Measurements from ENCODE around the gene BICD1. TPM values are rescaled to one million over a fixed set of nuclear protein-coding genes. Genes with fewer than 3 reads are reported as not detected.

BICD1 gene
- polyA plus RNA-seq, 1 of the 3 experiments (the other 2 are of a cell fraction), result 12.1 TPM

GRCh38 chr12:32305163-32305562, 198.5 kb downstream of the BICD1 start:
- no peak overlapping the region for H2AFZ ChIP-seq (ENCODE audit: low read depth)
- peaks cover 11% of the 10 kb centered on the region; the same call in 1 of the 2 replicates for H3K79me2 ChIP-seq (ENCODE audit: insufficient read depth)
- peaks cover 4% of the 10 kb centered on the region in 2 experiments; a peak in 3 of 4 replicates for H3K4me1 ChIP-seq (ENCODE audit: control insufficient read depth in 1 of 2, insufficient read depth in 2 of 2, low read depth in 1 of 2, low read length in 1 of 2)
- H3K9ac ChIP-seq, result no peak overlapping the region
- H3K9me2 ChIP-seq, result no peaks in the 10 kb centered on the region
- ChIA-PET CTCF (interaction anchor here (0.8 to 3.1 kb wide), 6 partner anchors 15 to 630 kb away, joined by 3 to 15 read pairs (median 3); no protein-coding TSS in a partner anchor), POLR2A (no interaction called here)
- 11% methylated on average over 1 of the region's 1 CpG for WGBS (ENCODE audit: low lambda C conversion rate)
- H3K4me2 ChIP-seq, result no peak overlapping the region
- no peak overlapping the region for H3K4me3 ChIP-seq (ENCODE audit: low read depth in 2 of 2, low read length in 1 of 2)
- peaks cover 4% of the 10 kb centered on the region for H3F3A ChIP-seq (replicated peaks; ENCODE audit: insufficient read depth)
- DNase-seq, result peak; percentile 36
- H3K9me3 ChIP-seq, result no peaks in the 10 kb centered on the region
- H3K36me3 ChIP-seq (replicated peaks in 1 of 2; ENCODE audit: control insufficient read depth in 1 of 2, insufficient read depth in 2 of 2, low read length in 1 of 2), result peaks cover 3 to 14% of the 10 kb centered on the region in 2 experiments
- TF ChIP-seq RCOR1 (IDR thresholded peaks at IDR 0.05; ENCODE audit: low read length), result no peak
- TF ChIP-seq RAD21 (IDR thresholded peaks at IDR 0.05; ENCODE audit: low read length), result peak; percentile 78
- TF ChIP-seq SIN3A (IDR thresholded peaks at IDR 0.05; ENCODE audit: borderline replicate concordance, low read depth, low read length), result no peak
- peak; percentile 37 for TF ChIP-seq SMC3 (IDR thresholded peaks at IDR 0.05; ENCODE audit: low read depth, low read length)
- peak; percentile 72 for TF ChIP-seq CTCF (IDR thresholded peaks at IDR 0.05)
- TF ChIP-seq FOXM1 (IDR thresholded peaks at IDR 0.05; ENCODE audit: low read depth), result no peak
- no peak for TF ChIP-seq RFX5 (IDR thresholded peaks at IDR 0.05; ENCODE audit: low read length)
- no peak for TF ChIP-seq GABPA (IDR thresholded peaks at IDR 0.05; ENCODE audit: low read depth)
- TF ChIP-seq MEF2A (IDR thresholded peaks at IDR 0.05; ENCODE audit: borderline replicate concordance, low read depth), result no peak
- TF ChIP-seq ELF1 (IDR thresholded peaks at IDR 0.05), result no peak
- no peak for TF ChIP-seq USF1 (IDR thresholded peaks at IDR 0.05; ENCODE audit: borderline replicate concordance, low read depth)
- no peak for TF ChIP-seq JUND (IDR thresholded peaks at IDR 0.05)
- no peak overlapping the region for H3K27ac ChIP-seq (ENCODE audit: low read depth in 2 of 2, low read length in 1 of 2)
- no peaks in the 10 kb centered on the region for H3K27me3 ChIP-seq (ENCODE audit: insufficient read depth)
- no peaks in the 10 kb centered on the region for H4K20me1 ChIP-seq (ENCODE audit: insufficient read depth)

GRCh38 chr12:32307326-32307725, 200.7 kb downstream of the BICD1 start:
- ChIA-PET CTCF (interaction anchor here (0.9 to 3.1 kb wide), 7 partner anchors 16 to 645 kb away, joined by 3 to 10 read pairs (median 4); no protein-coding TSS in a partner anchor), POLR2A (no interaction called here)
- peaks cover 1% of the 10 kb centered on the region for H3F3A ChIP-seq (replicated peaks; ENCODE audit: insufficient read depth)
- H3K9me3 ChIP-seq, result no peaks in the 10 kb centered on the region
- H3K27ac ChIP-seq (ENCODE audit: low read depth in 2 of 2, low read length in 1 of 2), result no peak overlapping the region
- no peak overlapping the region for H3K4me2 ChIP-seq
- peaks cover 3 to 14% of the 10 kb centered on the region in 2 experiments for H3K36me3 ChIP-seq (replicated peaks in 1 of 2; ENCODE audit: control insufficient read depth in 1 of 2, insufficient read depth in 2 of 2, low read length in 1 of 2)
- no peaks in the 10 kb centered on the region for H4K20me1 ChIP-seq (ENCODE audit: insufficient read depth)
- 59% methylated on average over 3 of the region's 3 CpGs for WGBS (ENCODE audit: low lambda C conversion rate)
- peaks cover 11% of the 10 kb centered on the region; the same call in 1 of the 2 replicates for H3K79me2 ChIP-seq (ENCODE audit: insufficient read depth)
- peaks cover 4 to 8% of the 10 kb centered on the region in 2 experiments; a peak in 3 of 4 replicates for H3K4me1 ChIP-seq (ENCODE audit: control insufficient read depth in 1 of 2, insufficient read depth in 2 of 2, low read depth in 1 of 2, low read length in 1 of 2)
- H2AFZ ChIP-seq (ENCODE audit: low read depth), result no peak overlapping the region
- no peak overlapping the region for H3K4me3 ChIP-seq (ENCODE audit: low read depth in 2 of 2, low read length in 1 of 2)
- H3K27me3 ChIP-seq (ENCODE audit: insufficient read depth), result no peaks in the 10 kb centered on the region
- TF ChIP-seq SMC3 (IDR thresholded peaks at IDR 0.05; ENCODE audit: low read depth, low read length), result no peak
- TF ChIP-seq TCF12 (IDR thresholded peaks at IDR 0.05), result no peak
- TF ChIP-seq RFX5 (IDR thresholded peaks at IDR 0.05; ENCODE audit: low read length), result no peak
- peak; percentile 77 for TF ChIP-seq GATA2 (CRISPR knock-in tag; IDR thresholded peaks at IDR 0.05)
- no peak for TF ChIP-seq ELF1 (IDR thresholded peaks at IDR 0.05)
- TF ChIP-seq YY1 (IDR thresholded peaks at IDR 0.05; ENCODE audit: low read depth), result no peak
- TF ChIP-seq MEF2A (IDR thresholded peaks at IDR 0.05; ENCODE audit: borderline replicate concordance, low read depth), result no peak
- peak in 1 of 2 experiments; percentile 49; a peak in 1 of 4 replicates for TF ChIP-seq EP300 (IDR thresholded peaks at IDR 0.05; ENCODE audit: borderline replicate concordance in 1 of 2, low read depth in 1 of 2, low read length in 1 of 2)
- no peak for TF ChIP-seq GABPA (IDR thresholded peaks at IDR 0.05; ENCODE audit: low read depth)
- no peak for TF ChIP-seq NFIC (IDR thresholded peaks at IDR 0.05; ENCODE audit: borderline replicate concordance)
- TF ChIP-seq RCOR1 (IDR thresholded peaks at IDR 0.05; ENCODE audit: low read length), result peak; percentile 48; the same call in 1 of the 2 replicates
- no peak for TF ChIP-seq REST (IDR thresholded peaks at IDR 0.05; ENCODE audit: low read depth, low read length)
- TF ChIP-seq JUND (IDR thresholded peaks at IDR 0.05), result no peak
- no peak for TF ChIP-seq PBX3 (IDR thresholded peaks at IDR 0.05)
- no peak for DNase-seq
- no peak overlapping the region for H3K9ac ChIP-seq
- no peaks in the 10 kb centered on the region for H3K9me2 ChIP-seq
